ENCODE measurements around the gene RAB11A. TPM values are rescaled to one million over a fixed set of nuclear protein-coding genes. Genes with fewer than 3 reads are reported as not detected.
A peak's percentile ranks its signal among the peaks of the same experiment; 100 is the strongest.

The RAB11A gene
- total RNA-seq, 1 experiment from 2014 or later, result 139 TPM

GRCh38 chr15:65938604-65939003, 69.3 kb downstream of the RAB11A start:
- TF ChIP-seq CTCF (IDR thresholded peaks at IDR 0.05; ENCODE audit: unreplicated experiment), result no peak
- intact Hi-C loops (cut with micrococcal nuclease), result no loop called here
- ChIA-PET CTCF (interaction anchor here (0.8 kb wide), 1 partner anchor 300 kb away, joined by 4 read pairs; no protein-coding TSS in a partner anchor), POLR2A (no interaction called here)
- Mint-ChIP-seq H3K4me1 (ENCODE audit: insufficient read depth, unreplicated experiment) (peaks cover 16% of the 10 kb centered on the region), H3K4me3 (ENCODE audit: unreplicated experiment) (no peak overlapping the region), H3K27me3 (ENCODE audit: insufficient read depth, unreplicated experiment) (no peaks in the 10 kb centered on the region), H3K9me3 (ENCODE audit: unreplicated experiment) (no peaks in the 10 kb centered on the region), H3K27ac (ENCODE audit: low read depth, unreplicated experiment) (no peak overlapping the region), H3K36me3 (ENCODE audit: insufficient read depth, unreplicated experiment) (no peaks in the 10 kb centered on the region)
- no TSS peak for BruUV-seq (replicated peaks)
- DNase-seq (ENCODE audit: unreplicated experiment), result no peak

- Mint-ChIP-seq H3K4me1 (ENCODE audit: insufficient read depth, unreplicated experiment) (peaks cover 16% of the 10 kb centered on the region), H3K36me3 (ENCODE audit: insufficient read depth, unreplicated experiment) (no peaks in the 10 kb centered on the region), H3K4me3 (ENCODE audit: unreplicated experiment) (no peak overlapping the region), H3K9me3 (ENCODE audit: unreplicated experiment) (no peaks in the 10 kb centered on the region), H3K27ac (ENCODE audit: low read depth, unreplicated experiment) (no peak overlapping the region), H3K27me3 (ENCODE audit: insufficient read depth, unreplicated experiment) (no peaks in the 10 kb centered on the region)
- CTCF ChIA-PET, result interaction anchor here (0.6 to 0.9 kb wide), 2 partner anchors 8 to 417 kb away, joined by 3 to 5 read pairs; partner anchors contain the start of gene TIPIN
- POLR2A ChIA-PET, result interaction anchor here (0.8 kb wide), 1 partner anchor 373 kb away, joined by 3 read pairs; no protein-coding TSS in a partner anchor
- intact Hi-C loops (cut with micrococcal nuclease), result no loop called here
- no peak for TF ChIP-seq CTCF (IDR thresholded peaks at IDR 0.05; ENCODE audit: unreplicated experiment)
- BruUV-seq (replicated peaks), result no TSS peak
- peak; percentile 76 for DNase-seq (ENCODE audit: unreplicated experiment)
Measured at GRCh38 chr15:65939901-65940617, 70.8 kb downstream of the RAB11A start.

GRCh38 chr15:65940618-65940909, 71.3 kb downstream of the RAB11A start:
- intact Hi-C loops (cut with micrococcal nuclease), result no loop called here
- ChIA-PET CTCF (interaction anchor here (0.9 kb wide), 1 partner anchor 9 kb away, joined by 3 read pairs; no protein-coding TSS in a partner anchor), POLR2A (no interaction called here)
- Mint-ChIP-seq H3K36me3 (ENCODE audit: insufficient read depth, unreplicated experiment) (no peaks in the 10 kb centered on the region), H3K4me1 (ENCODE audit: insufficient read depth, unreplicated experiment) (peaks cover 16% of the 10 kb centered on the region), H3K27me3 (ENCODE audit: insufficient read depth, unreplicated experiment) (no peaks in the 10 kb centered on the region), H3K9me3 (ENCODE audit: unreplicated experiment) (no peaks in the 10 kb centered on the region), H3K27ac (ENCODE audit: low read depth, unreplicated experiment) (no peak overlapping the region), H3K4me3 (ENCODE audit: unreplicated experiment) (no peak overlapping the region)
- no TSS peak for BruUV-seq (replicated peaks)
- peak; percentile 63 for DNase-seq (ENCODE audit: unreplicated experiment)
- no peak for TF ChIP-seq CTCF (IDR thresholded peaks at IDR 0.05; ENCODE audit: unreplicated experiment)

Other genes with a start within 250 kb of the RAB11A start
- gene SLC24A1, start 247.6 kb upstream of the RAB11A start, total RNA-seq (2022), result 8.2 TPM in 2 replicates
- gene DENND4A, start 77.2 kb upstream of the RAB11A start, total RNA-seq (2022), result 16.9 and 18.1 TPM in 2 replicates

Measured in MCF 10A (cell line).